Breast epithelium (tissue), 4 donors: ENCODE measurements around the gene CARD8. TPM values are rescaled to one million over a fixed set of nuclear protein-coding genes. Genes with fewer than 3 reads are reported as not detected.
"Not testable (repeated sequence)": the region's sequence is repeated elsewhere in the genome, so short reads cannot be mapped to it uniquely, and the experiment has no call there.

Source experiments
- DNase-seq, 2 donors: peaks; one replicate each; pipeline ENCODE4 v3.0.0-alpha.2; 2019; ENCODE audit warnings: low spot score in 2 of 2
- H3K27ac ChIP-seq, 2 donors: fragments of 200-600 bp; sonication (generic) in 1 of 2; one replicate each; pipeline ENCODE4 v1.5.1; 2016 to 2019; ENCODE audit warnings: mild to moderate bottlenecking in 1 of 2
- H3K27me3 ChIP-seq, 2 donors: fragments of 200-600 bp; sonication (generic) in 1 of 2; one replicate each; pipeline versions ENCODE4 v1.5.1 to v1.6.0; 2017 to 2019; ENCODE audit warnings: control low read depth in 1 of 2, mild to moderate bottlenecking in 1 of 2
- H3K36me3 ChIP-seq: fragments of 200-600 bp; one replicate; pipeline ENCODE4 v1.5.1; 2019
- H3K4me1 ChIP-seq, 2 donors: fragments of 200-600 bp; sonication (generic); one replicate each; pipeline ENCODE4 v1.5.1; 2016 to 2019; ENCODE audit warnings: control low read depth in 1 of 2
- H3K4me3 ChIP-seq, 3 donors: fragments of 200-600 bp; sonication (generic); 1 replicate in 2 of 3; 2 replicates in 1 of 3; pipeline ENCODE4 v1.5.1; 2016 to 2019; ENCODE audit warnings: mild to moderate bottlenecking in 3 of 3, moderate library complexity in 2 of 3
- H3K9me3 ChIP-seq, 2 donors: fragments of 200-600 bp; sonication (generic) in 1 of 2; one replicate each; pipeline ENCODE4 v1.5.1; 2016 to 2019; ENCODE audit warnings: control low read depth in 1 of 2
- POLR2A ChIP-seq: fragments of 450-650 bp; IDR thresholded peaks from one replicate; pipeline ENCODE4 v1.6.1; 2016; ENCODE audit warnings: antibody characterized with exemption, mild to moderate bottlenecking, moderate library complexity
- POLR2AphosphoS5 ChIP-seq, 3 donors: sonication (generic); formaldehyde crosslinking; IDR thresholded peaks; one replicate each; pipeline ENCODE4 v1.6.1; 2017; ENCODE audit warnings: antibody characterized with exemption in 3 of 3
- intact Hi-C: fragments of 100-400 bp; cut with DNase I; formaldehyde crosslinking; loops from one replicate; pipeline ENCODE4 v1.15.1; 2023; ENCODE audit warnings: low total_unique reads
- total RNA-seq, 3 donors: library from RNA; depleted of rRNA; stranded (reverse); fragments of >200 nt; gene quantifications; one replicate each; pipeline ENCODE4 v1.1.0, GENCODE V29; 2016
- TF ChIP-seq, protein P1 (sequence below), 3 donors: fragments of 450-650 bp; IDR thresholded peaks; one replicate each; pipeline ENCODE4 v1.5.1; 2016 to 2017; ENCODE audit warnings: antibody characterized with exemption in 3 of 3, mild to moderate bottlenecking in 3 of 3, moderate library complexity in 3 of 3

CARD8 gene
- total RNA-seq, 3 donors from 2014 or later = 35.0 to 39.0 (median 35.8) TPM

GRCh38 chr19:48239582-48240141 lies 16.1 kb downstream of the CARD8 start:
- no peaks in the 10 kb centered on the region for H3K36me3 ChIP-seq
- no peaks in the 10 kb centered on the region for H3K27me3 ChIP-seq
- DNase-seq = no peak
- no peak overlapping the region for H3K4me3 ChIP-seq
- intact Hi-C loops = no loop called here
- H3K4me1 ChIP-seq = no peaks in the 10 kb centered on the region
- H3K9me3 ChIP-seq = no peaks in the 10 kb centered on the region
- H3K27ac ChIP-seq = no peak overlapping the region
- TF ChIP-seq POLR2AphosphoS5 (IDR thresholded peaks at IDR 0.05) (no peak), POLR2A (no peak)
- TF ChIP-seq, protein P1, sequence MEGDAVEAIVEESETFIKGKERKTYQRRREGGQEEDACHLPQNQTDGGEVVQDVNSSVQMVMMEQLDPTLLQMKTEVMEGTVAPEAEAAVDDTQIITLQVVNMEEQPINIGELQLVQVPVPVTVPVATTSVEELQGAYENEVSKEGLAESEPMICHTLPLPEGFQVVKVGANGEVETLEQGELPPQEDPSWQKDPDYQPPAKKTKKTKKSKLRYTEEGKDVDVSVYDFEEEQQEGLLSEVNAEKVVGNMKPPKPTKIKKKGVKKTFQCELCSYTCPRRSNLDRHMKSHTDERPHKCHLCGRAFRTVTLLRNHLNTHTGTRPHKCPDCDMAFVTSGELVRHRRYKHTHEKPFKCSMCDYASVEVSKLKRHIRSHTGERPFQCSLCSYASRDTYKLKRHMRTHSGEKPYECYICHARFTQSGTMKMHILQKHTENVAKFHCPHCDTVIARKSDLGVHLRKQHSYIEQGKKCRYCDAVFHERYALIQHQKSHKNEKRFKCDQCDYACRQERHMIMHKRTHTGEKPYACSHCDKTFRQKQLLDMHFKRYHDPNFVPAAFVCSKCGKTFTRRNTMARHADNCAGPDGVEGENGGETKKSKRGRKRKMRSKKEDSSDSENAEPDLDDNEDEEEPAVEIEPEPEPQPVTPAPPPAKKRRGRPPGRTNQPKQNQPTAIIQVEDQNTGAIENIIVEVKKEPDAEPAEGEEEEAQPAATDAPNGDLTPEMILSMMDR (IDR thresholded peaks at IDR 0.05) = no peak

GRCh38 chr19:48239120-48239519 lies 16.6 kb downstream of the CARD8 start:
- Histone ChIP-seq H3K9me3 (no peaks in the 10 kb centered on the region), H3K36me3 (no peaks in the 10 kb centered on the region), H3K27me3 (no peaks in the 10 kb centered on the region), H3K4me1 (no peaks in the 10 kb centered on the region), H3K27ac (no peak overlapping the region), H3K4me3 (no peak overlapping the region)
- DNase-seq = no peak
- intact Hi-C loops = no loop called here
- TF ChIP-seq, protein P1 (IDR thresholded peaks at IDR 0.05) = no peak
- TF ChIP-seq POLR2A (no peak), POLR2AphosphoS5 (IDR thresholded peaks at IDR 0.05) (no peak)

DNA sequence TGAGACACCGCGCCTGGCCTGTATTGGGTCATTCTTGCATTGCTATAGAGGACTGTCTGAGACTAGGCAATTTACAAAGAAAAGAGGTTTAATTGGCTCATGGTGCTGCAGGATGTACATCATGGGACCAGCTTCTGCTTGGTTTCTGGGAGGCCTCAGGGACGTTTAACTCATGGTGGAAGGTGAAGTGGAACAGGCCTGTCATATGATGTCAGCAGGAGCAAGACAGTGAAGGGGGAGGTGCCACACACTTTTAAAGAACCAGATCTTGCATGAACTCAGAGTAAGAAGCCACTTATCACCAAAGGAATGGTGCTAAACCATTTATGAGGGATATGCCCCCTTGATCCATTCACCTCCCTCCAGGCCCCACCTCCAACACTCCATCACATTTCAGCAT lies 18.7 kb downstream of the CARD8 start:
- no peak for DNase-seq
- intact Hi-C loops = no loop called here

DNA sequence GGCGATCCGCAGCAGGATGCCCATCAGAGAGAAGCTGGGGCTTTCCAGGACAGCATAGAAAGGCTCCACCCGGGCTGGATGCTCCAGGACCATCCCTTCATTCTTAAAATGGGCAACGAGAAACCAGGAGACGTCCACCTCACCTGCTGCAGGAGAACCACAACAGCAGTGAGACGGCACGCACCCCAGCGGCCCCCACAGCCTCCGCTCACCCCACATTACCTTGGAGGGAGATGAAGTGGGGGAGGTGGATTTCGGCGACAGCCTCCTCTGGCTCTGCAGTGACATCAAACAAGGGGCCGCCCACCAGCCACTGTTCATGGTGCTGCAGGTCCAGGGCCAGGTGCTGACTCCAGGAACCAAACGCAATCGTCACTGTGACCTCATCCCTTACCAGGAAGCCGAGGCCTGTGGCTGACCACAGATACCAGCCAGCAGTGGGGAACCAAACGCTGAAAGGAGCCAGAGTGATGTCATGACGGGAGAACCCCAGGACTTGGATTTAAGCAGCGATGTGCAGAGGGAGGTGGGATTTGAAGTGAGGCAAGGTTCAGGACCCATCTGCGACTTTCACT lies 25.1 kb downstream of the CARD8 start:
- Histone ChIP-seq H3K27me3 (no peaks in the 10 kb centered on the region), H3K4me1 (no peaks in the 10 kb centered on the region), H3K9me3 (no peaks in the 10 kb centered on the region), H3K4me3 (no peak overlapping the region), H3K36me3 (peaks cover 6% of the 10 kb centered on the region), H3K27ac (no peak overlapping the region)
- TF ChIP-seq POLR2A = no peak
- TF ChIP-seq, protein P1 (IDR thresholded peaks at IDR 0.05) = no peak
- no peak for TF ChIP-seq POLR2AphosphoS5 (IDR thresholded peaks at IDR 0.05)
- intact Hi-C loops = no loop called here
- no peak for DNase-seq

More for the DNA sequence above, 18.7 kb downstream of the CARD8 start:
- H3K36me3 ChIP-seq = no peaks in the 10 kb centered on the region
- no peaks in the 10 kb centered on the region for H3K9me3 ChIP-seq
- no peak overlapping the region for H3K27ac ChIP-seq
- no peaks in the 10 kb centered on the region for H3K4me1 ChIP-seq
- no peaks in the 10 kb centered on the region for H3K27me3 ChIP-seq
- H3K4me3 ChIP-seq = no peak overlapping the region
- TF ChIP-seq POLR2AphosphoS5 (IDR thresholded peaks at IDR 0.05) (no peak), POLR2A (no peak)
- TF ChIP-seq, protein P1 (IDR thresholded peaks at IDR 0.05) = no peak

DNA sequence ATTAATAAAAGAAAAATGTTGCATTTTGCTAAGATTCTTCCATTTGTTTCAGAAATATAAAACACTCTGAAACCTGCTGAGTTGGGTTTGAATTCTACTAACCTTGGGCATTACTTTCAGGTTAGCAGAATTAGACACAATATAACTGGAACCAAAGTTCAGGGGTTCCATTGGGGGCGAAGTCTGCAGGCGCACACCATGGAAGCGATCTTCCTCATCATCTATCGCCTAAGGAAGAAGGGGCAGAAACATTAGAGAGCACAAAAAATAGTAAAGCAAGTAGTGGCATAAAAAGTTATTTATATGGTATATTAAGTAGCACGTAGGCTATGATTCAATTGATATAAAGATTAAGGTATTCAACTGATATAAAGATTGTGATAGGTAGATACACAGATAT lies 34.1 kb downstream of the CARD8 start:
- intact Hi-C loops = no loop called here
- no peak for DNase-seq
- Histone ChIP-seq H3K27ac (no peak overlapping the region), H3K36me3 (no peaks in the 10 kb centered on the region), H3K27me3 (no peaks in the 10 kb centered on the region), H3K4me3 (no peak overlapping the region), H3K4me1 (no peaks in the 10 kb centered on the region), H3K9me3 (no peaks in the 10 kb centered on the region)
- TF ChIP-seq POLR2AphosphoS5 (IDR thresholded peaks at IDR 0.05) (no peak), POLR2A (no peak)
- TF ChIP-seq, protein P1 (IDR thresholded peaks at IDR 0.05) = no peak

GRCh38 chr19:48220784-48221183 lies 34.9 kb downstream of the CARD8 start:
- H3K27ac ChIP-seq, intact Hi-C loops, DNase-seq, H3K36me3 ChIP-seq, H3K27me3 ChIP-seq, H3K9me3 ChIP-seq, H3K4me3 ChIP-seq, H3K4me1 ChIP-seq: not testable (repeated sequence)
